ENCODE data around the gene FBXL7.

The FBXL7 gene

GRCh38 chr5:15757103-15757502 lies 257.1 kb downstream of the FBXL7 start:
- no peak for TF ChIP-seq CTCF (conservative IDR thresholded peaks at IDR 0.05; ENCODE audit: low read depth)
- ChIA-PET CTCF (no interaction called here), POLR2A (ENCODE audit: low non-redundant PET) (no interaction called here)
- DNase-seq (ENCODE audit: low spot score), result no peak
- no peak overlapping the region for H3K27ac ChIP-seq

- no peak overlapping the region for H3K27ac ChIP-seq
- ChIA-PET POLR2A (ENCODE audit: low non-redundant PET) (no interaction called here), CTCF (no interaction called here)
- DNase-seq (ENCODE audit: low spot score), result no peak
- TF ChIP-seq CTCF (conservative IDR thresholded peaks at IDR 0.05; ENCODE audit: low read depth), result no peak
Measured at GRCh38 chr5:15757619-15758018, 257.6 kb downstream of the FBXL7 start.

GRCh38 chr5:15762668-15763067 lies 262.7 kb downstream of the FBXL7 start:
- TF ChIP-seq CTCF (conservative IDR thresholded peaks at IDR 0.05; ENCODE audit: low read depth), result no peak
- ChIA-PET CTCF (no interaction called here), POLR2A (ENCODE audit: low non-redundant PET) (no interaction called here)
- no peak overlapping the region for H3K27ac ChIP-seq
- no peak for DNase-seq (ENCODE audit: low spot score)

- POLR2A ChIA-PET (ENCODE audit: low non-redundant PET), result no interaction called here
- CTCF ChIA-PET, result no interaction called here
- no peak for DNase-seq (ENCODE audit: low spot score)
- H3K27ac ChIP-seq, result no peak overlapping the region
- TF ChIP-seq CTCF (conservative IDR thresholded peaks at IDR 0.05; ENCODE audit: low read depth), result no peak
Measured at GRCh38 chr5:15763754-15764153, 263.8 kb downstream of the FBXL7 start.

GRCh38 chr5:15768936-15769335 lies 269.0 kb downstream of the FBXL7 start:
- no peak for TF ChIP-seq CTCF (conservative IDR thresholded peaks at IDR 0.05; ENCODE audit: low read depth)
- no peak overlapping the region for H3K27ac ChIP-seq
- no peak for DNase-seq (ENCODE audit: low spot score)
- ChIA-PET POLR2A (ENCODE audit: low non-redundant PET) (no interaction called here), CTCF (no interaction called here)

GRCh38 chr5:15772131-15772530 lies 272.2 kb downstream of the FBXL7 start:
- DNase-seq (ENCODE audit: low spot score), result no peak
- no peak overlapping the region for H3K27ac ChIP-seq
- no peak for TF ChIP-seq CTCF (conservative IDR thresholded peaks at IDR 0.05; ENCODE audit: low read depth)
- CTCF ChIA-PET, result no interaction called here
- POLR2A ChIA-PET (ENCODE audit: low non-redundant PET), result no interaction called here

GRCh38 chr5:15774632-15775031 lies 274.7 kb downstream of the FBXL7 start:
- no peak overlapping the region for H3K27ac ChIP-seq
- TF ChIP-seq CTCF (conservative IDR thresholded peaks at IDR 0.05; ENCODE audit: low read depth), result no peak
- CTCF ChIA-PET, result no interaction called here
- DNase-seq (ENCODE audit: low spot score), result no peak
- POLR2A ChIA-PET (ENCODE audit: low non-redundant PET), result no interaction called here
